Measurements from ENCODE around the gene CDCA7. TPM values are rescaled to one million over a fixed set of nuclear protein-coding genes. Genes with fewer than 3 reads are reported as not detected.

CDCA7 gene
- total and polyA plus RNA-seq, 2 of the 13 experiments (the other 11 are each of a cell fraction or from before 2014, with no cell fraction given), result 46.2 to 57.8 TPM

GRCh38 chr2:173371023-173371422 lies 16.4 kb downstream of the CDCA7 start:
- no peaks in the 10 kb centered on the region for H3K27me3 ChIP-seq (ENCODE audit: control insufficient read depth in 1 of 2, insufficient read depth in 2 of 2, low read length in 2 of 2)
- ChIA-PET POLR2A (no interaction called here), CTCF (ENCODE audit: low intra/inter-chr PET ratio, low total read pairs) (no interaction called here)
- no peaks in the 10 kb centered on the region for H3K9me3 ChIP-seq (ENCODE audit: low read length)
- WGBS (ENCODE audit: low lambda C conversion rate), result 94% methylated on average over 3 of the region's 3 CpGs
- H3K79me2 ChIP-seq (ENCODE audit: insufficient read depth, low read length), result no peaks in the 10 kb centered on the region
- intact Hi-C loops (cut with micrococcal nuclease; ENCODE audit: unreplicated experiment), result no loop called here
- FAIRE-seq, result no peak
- H3K9ac ChIP-seq (ENCODE audit: insufficient read depth, low read depth, low read length), result no peak overlapping the region
- ATAC-seq, result peak; percentile 35; the same call in 2 of the 3 replicates
- no peak overlapping the region for H3K4me3 ChIP-seq (replicated peaks in 1 of 3; ENCODE audit: insufficient read depth in 1 of 3, low read depth in 2 of 3, low read length in 3 of 3)
- TF ChIP-seq TBL1XR1 (IDR thresholded peaks at IDR 0.05; ENCODE audit: borderline replicate concordance, low read length, partially characterized antibody) (no peak), ZNF790 (CRISPR knock-in tag; IDR thresholded peaks at IDR 0.05; ENCODE audit: borderline replicate concordance) (no peak), ZNF34 (CRISPR knock-in tag; IDR thresholded peaks at IDR 0.05; ENCODE audit: borderline replicate concordance) (no peak), MZF1 (CRISPR knock-in tag; IDR thresholded peaks at IDR 0.05; ENCODE audit: borderline replicate concordance) (no peak), ZNF12 (CRISPR knock-in tag; IDR thresholded peaks at IDR 0.05) (no peak), SP5 (CRISPR knock-in tag; IDR thresholded peaks at IDR 0.05; ENCODE audit: borderline replicate concordance, low read depth) (no peak), SMARCC2 (IDR thresholded peaks at IDR 0.05) (no peak), ZNF841 (CRISPR knock-in tag; IDR thresholded peaks at IDR 0.05; ENCODE audit: borderline replicate concordance) (no peak), ZMYM3 (CRISPR knock-in tag; IDR thresholded peaks at IDR 0.05) (no peak), ZFP36L1 (CRISPR knock-in tag; IDR thresholded peaks at IDR 0.05) (no peak), FOXP1 (IDR thresholded peaks at IDR 0.05) (no peak), FOXP1 (CRISPR knock-in tag; IDR thresholded peaks at IDR 0.05) (no peak), MTA1 (CRISPR knock-in tag; IDR thresholded peaks at IDR 0.05; ENCODE audit: borderline replicate concordance) (no peak)
- TF ChIP-seq, protein P1, sequence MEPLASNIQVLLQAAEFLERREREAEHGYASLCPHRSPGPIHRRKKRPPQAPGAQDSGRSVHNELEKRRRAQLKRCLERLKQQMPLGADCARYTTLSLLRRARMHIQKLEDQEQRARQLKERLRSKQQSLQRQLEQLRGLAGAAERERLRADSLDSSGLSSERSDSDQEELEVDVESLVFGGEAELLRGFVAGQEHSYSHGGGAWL (CRISPR knock-in tag; IDR thresholded peaks at IDR 0.05), result no peak
- TF ChIP-seq, protein P2, sequence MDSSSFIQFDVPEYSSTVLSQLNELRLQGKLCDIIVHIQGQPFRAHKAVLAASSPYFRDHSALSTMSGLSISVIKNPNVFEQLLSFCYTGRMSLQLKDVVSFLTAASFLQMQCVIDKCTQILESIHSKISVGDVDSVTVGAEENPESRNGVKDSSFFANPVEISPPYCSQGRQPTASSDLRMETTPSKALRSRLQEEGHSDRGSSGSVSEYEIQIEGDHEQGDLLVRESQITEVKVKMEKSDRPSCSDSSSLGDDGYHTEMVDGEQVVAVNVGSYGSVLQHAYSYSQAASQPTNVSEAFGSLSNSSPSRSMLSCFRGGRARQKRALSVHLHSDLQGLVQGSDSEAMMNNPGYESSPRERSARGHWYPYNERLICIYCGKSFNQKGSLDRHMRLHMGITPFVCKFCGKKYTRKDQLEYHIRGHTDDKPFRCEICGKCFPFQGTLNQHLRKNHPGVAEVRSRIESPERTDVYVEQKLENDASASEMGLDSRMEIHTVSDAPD (CRISPR knock-in tag; IDR thresholded peaks at IDR 0.05), result no peak
- no peak for DNase-seq (ENCODE audit: low spot score)
- BruUV-seq (replicated peaks), result no TSS peak
- H3K4me2 ChIP-seq (ENCODE audit: low read depth, low read length), result no peak overlapping the region
- in situ Hi-C loops (cut with HindIII; ENCODE audit: extremely low pct_ligation_motif_present, low pct_unique_long_range_greater_than_20kb), result no loop called here
- H4K20me1 ChIP-seq (ENCODE audit: insufficient read depth, low read length), result no peaks in the 10 kb centered on the region; the same call in 1 of the 2 replicates
- H3K36me3 ChIP-seq (replicated peaks in 1 of 2; ENCODE audit: control insufficient read depth in 1 of 2, insufficient read depth in 2 of 2, low read length in 2 of 2), result peaks cover 17 to 33% of the 10 kb centered on the region in 2 experiments
- no peak overlapping the region for H3K27ac ChIP-seq (ENCODE audit: extremely low read length, insufficient read depth, low read length)
- H2AFZ ChIP-seq (ENCODE audit: low read length), result no peak overlapping the region
- H3K4me1 ChIP-seq (ENCODE audit: insufficient read depth, low read length), result no peaks in the 10 kb centered on the region

Data from HepG2 (cell line).